ENCODE data around the gene GRIN2A. TPM values are rescaled to one million over a fixed set of nuclear protein-coding genes. Genes with fewer than 3 reads are reported as not detected.

GRIN2A gene
- total RNA-seq, 2 donors from 2014 or later: 1.6 to 3.2 TPM

- DNase-seq (ENCODE audit: low spot score): no peak
These were observed 114.4 kb downstream of the GRIN2A start for GRCh38 chr16:10067835-10068234.

GRCh38 chr16:10067406-10067805, 114.8 kb downstream of the GRIN2A start:
- DNase-seq (ENCODE audit: low spot score): no peak
- intact Hi-C loops (cut with DNase I): no loop called here

More at GRCh38 chr16:10067835-10068234, 114.4 kb downstream of the GRIN2A start:
- intact Hi-C loops (cut with DNase I): no loop called here

- no peak for DNase-seq (ENCODE audit: low spot score)
- intact Hi-C loops (cut with DNase I): no loop called here
These were observed 117.2 kb downstream of the GRIN2A start for GRCh38 chr16:10065019-10065418.

GRCh38 chr16:10048850-10049249, 133.4 kb downstream of the GRIN2A start:
- DNase-seq (ENCODE audit: low spot score): no peak
- intact Hi-C loops (cut with DNase I): no loop called here

- intact Hi-C loops (cut with DNase I): no loop called here
- no peak for DNase-seq (ENCODE audit: low spot score)
These were observed 136.3 kb downstream of the GRIN2A start for GRCh38 chr16:10045947-10046346.

- DNase-seq (ENCODE audit: low spot score): no peak
- intact Hi-C loops (cut with DNase I): no loop called here
These were observed 136.9 kb downstream of the GRIN2A start for GRCh38 chr16:10045291-10045775.

- intact Hi-C loops (cut with DNase I): no loop called here
- DNase-seq (ENCODE audit: low spot score): no peak
These were observed 141.8 kb downstream of the GRIN2A start for GRCh38 chr16:10040136-10041080.

- intact Hi-C loops (cut with DNase I): no loop called here
- no peak for DNase-seq (ENCODE audit: low spot score)
These were observed 142.8 kb downstream of the GRIN2A start for GRCh38 chr16:10039220-10040096.

GRCh38 chr16:10037751-10038150, 144.5 kb downstream of the GRIN2A start:
- intact Hi-C loops (cut with DNase I): no loop called here
- DNase-seq (ENCODE audit: low spot score): no peak

- no peak for DNase-seq (ENCODE audit: low spot score)
- intact Hi-C loops (cut with DNase I): no loop called here
These were observed 145.3 kb downstream of the GRIN2A start for GRCh38 chr16:10036956-10037355.

- intact Hi-C loops (cut with DNase I): no loop called here
These were observed 148.7 kb downstream of the GRIN2A start for GRCh38 chr16:10033556-10033955.

GRCh38 chr16:10031955-10032354, 150.3 kb downstream of the GRIN2A start:
- intact Hi-C loops (cut with DNase I): no loop called here
- no peak for DNase-seq (ENCODE audit: low spot score)

More at GRCh38 chr16:10033556-10033955, 148.7 kb downstream of the GRIN2A start:
- DNase-seq (ENCODE audit: low spot score): no peak

- intact Hi-C loops (cut with DNase I): no loop called here
- DNase-seq (ENCODE audit: low spot score): no peak
These were observed 150.8 kb downstream of the GRIN2A start for GRCh38 chr16:10031473-10031872.

GRCh38 chr16:10028644-10029043, 153.6 kb downstream of the GRIN2A start:
- intact Hi-C loops (cut with DNase I): no loop called here
- no peak for DNase-seq (ENCODE audit: low spot score)

- intact Hi-C loops (cut with DNase I): no loop called here
- DNase-seq (ENCODE audit: low spot score): no peak
These were observed 154.7 kb downstream of the GRIN2A start for GRCh38 chr16:10027553-10027952.

GRCh38 chr16:10026593-10026992, 155.6 kb downstream of the GRIN2A start:
- intact Hi-C loops (cut with DNase I): no loop called here
- DNase-seq (ENCODE audit: low spot score): no peak

- no peak for DNase-seq (ENCODE audit: low spot score)
- intact Hi-C loops (cut with DNase I): loop anchor here in 1 of 2 donors (2.0 kb wide), 1 partner anchor 71 kb away; no protein-coding TSS in a partner anchor
These were observed 160.1 kb downstream of the GRIN2A start for GRCh38 chr16:10022098-10022497.

GRCh38 chr16:10020866-10021265, 161.4 kb downstream of the GRIN2A start:
- DNase-seq (ENCODE audit: low spot score): no peak
- intact Hi-C loops (cut with DNase I): no loop called here

GRCh38 chr16:10016752-10017151, 165.5 kb downstream of the GRIN2A start:
- DNase-seq (ENCODE audit: low spot score): no peak
- intact Hi-C loops (cut with DNase I): no loop called here

GRCh38 chr16:10015397-10015796, 166.8 kb downstream of the GRIN2A start:
- no peak for DNase-seq (ENCODE audit: low spot score)
- intact Hi-C loops (cut with DNase I): no loop called here
